HUDEP-2 (cell line): Measurements from ENCODE around the gene MACROH2A1.

ENCODE experiments used
- DNase-seq, 76 experiments: peaks; one replicate each; lab custom pipeline; 2025; ENCODE audit not compliant: unreplicated experiment in 76 of 76; lab: John Stamatoyannopoulos, UW

Gene MACROH2A1

GRCh38 chr5:135398855-135399793 is at the start of gene MACROH2A1:
Gene MACROH2A1, minus strand, starts transcription at chr5:135399231. Its CDS starts 10,138 bp downstream, at chr5:135389093.
- peak in 70 of 76 experiments; percentile 4 to 84 (median 69) for DNase-seq

- no peak for DNase-seq
Measured at GRCh38 chr5:135448071-135448739, 49.2 kb upstream of the MACROH2A1 start.

GRCh38 chr5:135447298-135447929 is 48.4 kb upstream of the MACROH2A1 start, which contains the start of gene DCANP1:
Gene DCANP1, minus strand, starts transcription at chr5:135447348. Its CDS starts 240 bp downstream, at chr5:135447108.
- no peak for DNase-seq

GRCh38 chr5:135446615-135447014 is 47.6 kb upstream of the MACROH2A1 start:
- no peak for DNase-seq

GRCh38 chr5:135446206-135446605 is 47.2 kb upstream of the MACROH2A1 start:
- DNase-seq = no peak

GRCh38 chr5:135445306-135445985 is 46.4 kb upstream of the MACROH2A1 start:
- no peak for DNase-seq

- DNase-seq = no peak
Measured at GRCh38 chr5:135444881-135445280, 45.9 kb upstream of the MACROH2A1 start.

- no peak for DNase-seq
Measured at GRCh38 chr5:135444360-135444759, 45.3 kb upstream of the MACROH2A1 start.

GRCh38 chr5:135443161-135443960 is 44.3 kb upstream of the MACROH2A1 start:
- DNase-seq = peak in 13 of 76 experiments; percentile 11 to 88 (median 72)

- DNase-seq = no peak
Measured at GRCh38 chr5:135442431-135443160, 43.6 kb upstream of the MACROH2A1 start.

GRCh38 chr5:135441919-135442318 is 42.9 kb upstream of the MACROH2A1 start:
- no peak for DNase-seq

GRCh38 chr5:135441350-135441831 is 42.4 kb upstream of the MACROH2A1 start:
- no peak for DNase-seq

GRCh38 chr5:135440916-135441315 is 41.9 kb upstream of the MACROH2A1 start:
- no peak for DNase-seq

- no peak for DNase-seq
Measured at GRCh38 chr5:135439231-135440205, 40.5 kb upstream of the MACROH2A1 start.

GRCh38 chr5:135438636-135439221 is 39.7 kb upstream of the MACROH2A1 start:
- no peak for DNase-seq

- DNase-seq = peak in 2 of 76 experiments; percentile 10 to 18
Measured at GRCh38 chr5:135437796-135438560, 38.9 kb upstream of the MACROH2A1 start.

GRCh38 chr5:135437422-135437795 is 38.4 kb upstream of the MACROH2A1 start:
- DNase-seq = no peak
